Karpas-422 (cell line): Measurements from ENCODE around the gene COPS8. TPM values are rescaled to one million over a fixed set of nuclear protein-coding genes. Genes with fewer than 3 reads are reported as not detected.

Experiments used
- DNase-seq: peaks from one replicate; pipeline ENCODE4 v3.0.0-alpha.2; 2015
- H2AFZ ChIP-seq: fragments of 200-600 bp; sonication (generic); 2 replicates; pipeline ENCODE4 v1.6.1; 2014; ENCODE audit warnings: antibody characterized with exemption, low read length, mixed read lengths
- H3K27ac ChIP-seq: fragments of 200-600 bp; sonication (generic); 2 replicates; pipeline ENCODE4 v1.5.1; 2014; ENCODE audit warnings: mild to moderate bottlenecking, low read length, moderate library complexity
- H3K27me3 ChIP-seq: fragments of 200-600 bp; sonication (generic); 2 replicates; pipeline ENCODE4 v1.6.1; 2014; ENCODE audit warnings: low read length, mixed read lengths
- H3K36me3 ChIP-seq: fragments of 200-600 bp; sonication (generic); 2 replicates; pipeline ENCODE4 v1.6.1; 2014; ENCODE audit warnings: low read length, mixed read lengths; ENCODE audit not compliant: insufficient read depth
- H3K4me1 ChIP-seq: fragments of 200-600 bp; sonication (generic); 2 replicates; pipeline ENCODE4 v1.6.1; 2014; ENCODE audit warnings: mild to moderate bottlenecking, low read length, mixed read lengths
- H3K4me2 ChIP-seq: fragments of 200-600 bp; sonication (generic); 2 replicates; pipeline ENCODE4 v1.6.1; 2014; ENCODE audit warnings: low read length, low read depth, mild to moderate bottlenecking; ENCODE audit not compliant: poor library complexity, severe bottlenecking
- H3K4me3 ChIP-seq: fragments of 200-600 bp; sonication (generic); 2 replicates; pipeline ENCODE4 v1.5.1; 2014; ENCODE audit warnings: mild to moderate bottlenecking, antibody characterized with exemption, low read length, mixed read lengths
- H3K79me2 ChIP-seq: fragments of 200-600 bp; sonication (generic); 2 replicates; pipeline ENCODE4 v1.6.1; 2014; ENCODE audit warnings: mild to moderate bottlenecking, low read length, mixed read lengths
- H3K9ac ChIP-seq: fragments of 200-600 bp; sonication (generic); 2 replicates; pipeline ENCODE4 v1.6.0; 2014; ENCODE audit warnings: low read length
- H3K9me2 ChIP-seq: fragments of 200-600 bp; sonication (generic), shearing (Covaris generic); replicated peaks from 2 replicates; pipeline ENCODE4 v1.6.0; 2014; ENCODE audit warnings: mild to moderate bottlenecking, low read length, moderate library complexity; ENCODE audit not compliant: insufficient read depth
- H3K9me3 ChIP-seq: fragments of 300-700, 200-600 bp; sonication (generic); 2 replicates; pipeline ENCODE4 v1.6.1; 2014; ENCODE audit warnings: low read length, mixed read lengths
- H4K20me1 ChIP-seq: fragments of 200-600 bp; sonication (generic); 2 replicates; pipeline ENCODE4 v1.6.1; 2014; ENCODE audit warnings: mild to moderate bottlenecking, antibody characterized with exemption, low read length, low read depth; ENCODE audit not compliant: insufficient read depth
- total RNA-seq: library from RNA; depleted of rRNA; stranded (reverse); fragments of >200 nt; shearing (Covaris generic); gene quantifications from 2 replicates; pipeline ENCODE4 v1.2.3, GENCODE V29; 2014; ENCODE audit warnings: low replicate concordance

COPS8 gene
- total RNA-seq, 1 experiment from 2014 or later: 105 TPM

DNA sequence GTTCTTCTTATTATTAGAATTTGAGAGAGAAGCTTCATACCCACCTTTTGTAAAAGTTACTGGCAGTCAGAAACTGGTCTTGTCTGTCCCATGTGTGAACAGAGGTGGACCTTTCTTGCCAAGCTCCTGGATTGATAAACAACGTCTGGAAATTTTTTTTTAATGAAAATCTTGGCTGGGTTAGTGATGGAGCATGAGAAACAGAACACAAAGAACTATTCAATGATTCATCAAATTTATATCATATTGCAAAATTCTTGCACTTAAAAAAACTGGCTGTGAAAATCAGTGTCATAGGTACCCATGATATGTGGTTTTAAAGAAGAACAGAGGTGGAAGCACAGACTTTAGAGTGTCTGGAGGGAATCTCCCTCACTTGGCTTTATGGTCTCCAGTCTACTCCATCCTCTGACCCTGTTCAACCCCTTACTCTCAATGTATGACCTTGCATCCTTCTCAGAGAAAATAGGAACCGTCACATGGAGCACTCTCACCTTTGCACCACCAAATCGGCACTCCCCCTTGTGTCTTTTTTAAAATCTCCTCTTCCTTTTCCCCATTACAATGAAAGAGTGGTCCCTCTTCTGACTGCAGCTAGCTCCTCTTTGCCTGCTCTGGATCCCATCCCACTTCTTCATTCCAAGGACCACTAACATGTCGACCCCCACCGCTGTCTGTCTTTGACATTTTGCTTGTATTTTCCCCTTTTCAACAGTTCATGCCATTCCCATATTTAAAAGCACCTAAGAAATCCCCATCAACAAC is 58.2 kb downstream of the COPS8 start:
- Histone ChIP-seq H3K36me3 (no peaks in the 10 kb centered on the region), H3K9me3 (peaks cover 7% of the 10 kb centered on the region; the same call in 1 of the 2 replicates), H3K9ac (no peak overlapping the region), H2AFZ (no peak overlapping the region), H4K20me1 (no peaks in the 10 kb centered on the region), H3K79me2 (no peaks in the 10 kb centered on the region), H3K9me2 (no peaks in the 10 kb centered on the region), H3K27me3 (0 out of 2 replicates have a peak, but pooled peaks cover 3% of the 10 kb centered on the region), H3K4me1 (no peaks in the 10 kb centered on the region), H3K4me2 (no peak overlapping the region), H3K4me3 (no peak overlapping the region), H3K27ac (no peak overlapping the region)
- DNase-seq: no peak

DNA sequence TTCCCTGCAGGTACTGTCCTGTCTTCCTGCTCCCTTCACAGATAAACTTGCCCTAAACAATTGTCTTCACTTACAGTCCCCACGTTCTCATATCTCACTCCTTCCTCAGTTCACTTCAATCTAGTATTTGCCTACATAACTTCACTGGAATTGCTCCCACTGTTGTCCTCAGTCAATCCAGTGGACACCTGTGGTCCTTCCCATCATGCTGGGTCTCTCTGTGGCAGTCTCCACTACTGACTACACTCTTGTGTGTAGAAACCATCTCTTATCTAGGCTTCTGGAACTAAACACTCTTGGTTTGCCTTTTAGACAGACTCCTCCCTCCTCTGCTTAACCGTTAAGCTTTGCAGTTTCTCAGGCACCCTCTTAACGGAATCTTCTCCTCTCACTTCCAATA is 58.8 kb downstream of the COPS8 start:
- Histone ChIP-seq H3K9me3 (peaks cover 7% of the 10 kb centered on the region; the same call in 1 of the 2 replicates), H3K9ac (no peak overlapping the region), H3K36me3 (no peaks in the 10 kb centered on the region), H2AFZ (no peak overlapping the region), H3K4me3 (no peak overlapping the region), H3K27me3 (0 out of 2 replicates have a peak, but pooled peaks cover 3% of the 10 kb centered on the region), H3K27ac (no peak overlapping the region), H4K20me1 (no peaks in the 10 kb centered on the region), H3K79me2 (no peaks in the 10 kb centered on the region), H3K4me1 (no peaks in the 10 kb centered on the region), H3K9me2 (no peaks in the 10 kb centered on the region), H3K4me2 (no peak overlapping the region)
- DNase-seq: no peak

DNA sequence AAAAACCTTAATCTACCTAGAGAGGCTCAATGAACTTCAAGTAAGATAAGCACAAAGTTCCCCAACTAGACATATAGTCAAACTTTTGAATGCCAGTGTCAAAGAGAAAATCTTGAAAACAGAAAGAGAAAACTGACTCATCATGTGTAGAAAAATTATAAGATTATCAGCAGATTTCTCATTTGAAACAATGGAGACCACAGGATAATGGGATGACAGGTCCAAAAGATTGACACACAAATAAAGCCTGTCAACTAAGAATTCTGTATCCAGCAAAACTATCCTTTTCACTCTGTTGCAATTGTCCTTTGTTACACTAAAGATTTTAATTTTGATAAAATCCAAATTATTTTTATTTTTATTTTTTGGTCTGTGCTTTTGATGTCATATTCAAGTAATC is 61.6 kb downstream of the COPS8 start:
- no peak overlapping the region for H3K4me2 ChIP-seq
- no peak overlapping the region for H3K4me3 ChIP-seq
- no peak for DNase-seq
- H2AFZ ChIP-seq: no peak overlapping the region
- no peaks in the 10 kb centered on the region for H4K20me1 ChIP-seq
- H3K9me3 ChIP-seq: peaks cover 7% of the 10 kb centered on the region; the same call in 1 of the 2 replicates
- H3K79me2 ChIP-seq: no peaks in the 10 kb centered on the region
- H3K4me1 ChIP-seq: no peaks in the 10 kb centered on the region
- 0 out of 2 replicates have a peak, but pooled peaks cover 3% of the 10 kb centered on the region for H3K27me3 ChIP-seq
- H3K27ac ChIP-seq: no peak overlapping the region
- no peaks in the 10 kb centered on the region for H3K36me3 ChIP-seq
- no peak overlapping the region for H3K9ac ChIP-seq
- no peaks in the 10 kb centered on the region for H3K9me2 ChIP-seq

DNA sequence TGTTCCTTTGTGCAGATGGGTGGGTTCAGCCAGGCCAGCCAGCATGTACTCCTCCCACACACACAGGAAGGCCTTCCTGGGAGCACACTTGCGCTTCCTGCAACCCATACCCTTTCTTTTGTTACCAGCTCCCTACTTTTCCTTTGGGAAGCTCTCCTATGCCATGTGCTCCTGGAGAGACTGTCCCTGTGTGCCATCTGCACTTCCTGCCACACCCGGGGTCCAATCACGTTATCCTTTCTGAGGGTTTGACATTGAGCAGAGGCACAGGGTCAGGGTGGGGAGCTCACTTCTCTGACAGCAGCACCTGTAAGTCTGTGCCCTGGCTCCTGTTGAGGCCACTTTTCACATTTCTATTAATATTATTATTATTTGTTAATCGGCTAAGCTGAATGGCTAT is 62.9 kb downstream of the COPS8 start:
- Histone ChIP-seq H3K4me2 (no peak overlapping the region), H3K4me3 (no peak overlapping the region), H4K20me1 (no peaks in the 10 kb centered on the region), H3K27me3 (0 out of 2 replicates have a peak, but pooled peaks cover 3% of the 10 kb centered on the region), H3K27ac (no peak overlapping the region), H3K9ac (no peak overlapping the region), H2AFZ (no peak overlapping the region), H3K79me2 (no peaks in the 10 kb centered on the region), H3K9me3 (peaks cover 7% of the 10 kb centered on the region; the same call in 1 of the 2 replicates), H3K4me1 (no peaks in the 10 kb centered on the region), H3K9me2 (no peaks in the 10 kb centered on the region), H3K36me3 (no peaks in the 10 kb centered on the region)
- DNase-seq: no peak

DNA sequence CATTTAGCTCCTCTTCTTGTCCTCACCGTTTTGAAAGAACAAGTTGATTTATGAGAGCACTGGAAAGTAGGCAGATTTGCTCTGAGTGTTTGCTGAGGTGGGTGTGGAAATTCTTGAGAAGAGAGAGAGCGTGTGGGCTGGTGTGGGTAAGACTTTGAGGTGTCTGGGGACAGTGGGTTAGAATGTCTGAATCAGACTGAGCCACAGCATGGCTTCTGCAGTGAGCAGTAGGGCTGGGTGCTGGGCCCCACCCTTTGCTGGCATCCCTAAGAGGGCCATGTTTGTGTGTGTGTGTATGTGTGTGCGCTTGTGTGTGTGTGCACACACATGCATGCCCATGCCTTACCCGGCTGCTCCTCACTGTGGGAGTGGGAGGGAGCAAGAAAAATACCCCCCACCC is 63.7 kb downstream of the COPS8 start:
- no peaks in the 10 kb centered on the region for H3K9me2 ChIP-seq
- no peak overlapping the region for H2AFZ ChIP-seq
- H3K79me2 ChIP-seq: no peaks in the 10 kb centered on the region
- no peaks in the 10 kb centered on the region for H3K36me3 ChIP-seq
- DNase-seq: no peak
- H3K9ac ChIP-seq: no peak overlapping the region
- 0 out of 2 replicates have a peak, but pooled peaks cover 3% of the 10 kb centered on the region for H3K27me3 ChIP-seq
- H4K20me1 ChIP-seq: no peaks in the 10 kb centered on the region
- no peaks in the 10 kb centered on the region for H3K4me1 ChIP-seq
- H3K4me2 ChIP-seq: no peak overlapping the region
- no peak overlapping the region for H3K27ac ChIP-seq
- no peak overlapping the region for H3K4me3 ChIP-seq
- H3K9me3 ChIP-seq: peaks cover 7% of the 10 kb centered on the region; the same call in 1 of the 2 replicates
